Cardiac fibroblast (primary cell): Measurements from ENCODE around the gene PRCD.
"Not testable (repeated sequence)": the region's sequence is repeated elsewhere in the genome, so short reads cannot be mapped to it uniquely, and the experiment has no call there.

Experiments used
- DNase-seq, 2 donors: peaks; one replicate each; pipeline versions ENCODE4 v3.0.0 to v3.0.0-alpha.2; 2010; ENCODE audit warnings: low read depth in 2 of 2
- H3K4me3 ChIP-seq, 2 donors: replicated peaks in 1 of 2; 1 replicate in 1 of 2; 2 replicates in 1 of 2; pipeline ENCODE4 v1.5.1; 2011; ENCODE audit warnings: low read depth in 2 of 2, low read length in 2 of 2, mild to moderate bottlenecking in 2 of 2, moderate library complexity in 1 of 2
- CTCF ChIP-seq: IDR thresholded peaks from one replicate; pipeline ENCODE4 v1.5.1; 2011; ENCODE audit warnings: low read depth, mild to moderate bottlenecking, low read length, inconsistent platforms

Gene PRCD

DNA sequence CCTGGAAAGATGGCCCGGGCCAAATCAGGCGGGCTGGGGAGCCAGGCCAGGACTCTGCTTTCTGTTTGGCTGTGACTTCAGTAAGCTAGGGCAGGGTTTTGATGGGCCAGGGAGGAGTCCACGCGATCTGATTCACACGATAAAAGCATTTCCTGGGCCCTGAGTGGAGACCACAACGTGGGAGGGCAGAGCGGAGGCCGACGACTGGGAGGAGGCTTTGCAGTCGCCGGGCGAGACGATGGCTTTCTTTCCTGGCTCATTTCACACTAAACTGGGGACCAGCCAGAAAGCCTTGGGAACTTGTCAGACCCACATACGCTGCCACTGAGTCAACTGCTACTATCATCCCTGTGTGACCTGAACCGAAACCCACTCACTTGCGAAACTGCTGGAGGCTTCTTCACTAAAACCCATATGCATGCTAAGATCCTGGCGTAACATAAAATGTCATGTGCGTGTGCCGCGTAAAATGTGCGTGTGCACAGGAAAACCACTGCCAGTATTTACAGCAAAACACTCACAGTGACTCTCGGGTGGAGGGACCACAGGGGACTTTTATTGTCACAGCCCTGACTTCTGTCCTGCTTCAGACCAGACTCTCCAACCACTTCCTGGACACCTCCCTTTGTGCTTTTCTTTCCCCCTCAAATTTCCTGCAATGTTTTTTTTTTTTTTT is 24.4 kb upstream of the PRCD start:
- DNase-seq: peak; percentile 96 to 97

DNA sequence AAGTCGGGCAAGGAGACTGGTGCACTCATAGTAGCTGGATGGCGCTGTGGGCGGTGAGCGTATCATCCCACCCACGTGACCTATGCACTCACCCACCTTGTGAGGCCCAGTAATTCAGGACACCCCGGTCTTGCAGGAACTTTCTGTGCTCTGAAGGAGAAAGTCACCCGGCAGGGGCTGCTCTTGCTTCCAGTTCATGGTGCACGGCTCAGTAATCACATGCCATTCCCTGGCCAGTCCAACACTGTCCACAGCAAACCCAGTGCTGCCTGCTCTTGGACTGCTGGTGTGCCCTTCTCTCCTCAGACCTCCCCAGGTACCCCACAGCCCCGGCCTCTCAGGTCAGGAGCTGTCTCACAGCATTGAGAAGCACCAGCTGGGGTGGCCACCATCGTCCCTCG is 22.2 kb upstream of the PRCD start:
- no peak overlapping the region for H3K4me3 ChIP-seq
- no peak for TF ChIP-seq CTCF
- no peak for DNase-seq

More for the DNA sequence above, 24.4 kb upstream of the PRCD start:
- TF ChIP-seq CTCF: no peak
- H3K4me3 ChIP-seq: peak overlapping the region; percentile 2 to 17

DNA sequence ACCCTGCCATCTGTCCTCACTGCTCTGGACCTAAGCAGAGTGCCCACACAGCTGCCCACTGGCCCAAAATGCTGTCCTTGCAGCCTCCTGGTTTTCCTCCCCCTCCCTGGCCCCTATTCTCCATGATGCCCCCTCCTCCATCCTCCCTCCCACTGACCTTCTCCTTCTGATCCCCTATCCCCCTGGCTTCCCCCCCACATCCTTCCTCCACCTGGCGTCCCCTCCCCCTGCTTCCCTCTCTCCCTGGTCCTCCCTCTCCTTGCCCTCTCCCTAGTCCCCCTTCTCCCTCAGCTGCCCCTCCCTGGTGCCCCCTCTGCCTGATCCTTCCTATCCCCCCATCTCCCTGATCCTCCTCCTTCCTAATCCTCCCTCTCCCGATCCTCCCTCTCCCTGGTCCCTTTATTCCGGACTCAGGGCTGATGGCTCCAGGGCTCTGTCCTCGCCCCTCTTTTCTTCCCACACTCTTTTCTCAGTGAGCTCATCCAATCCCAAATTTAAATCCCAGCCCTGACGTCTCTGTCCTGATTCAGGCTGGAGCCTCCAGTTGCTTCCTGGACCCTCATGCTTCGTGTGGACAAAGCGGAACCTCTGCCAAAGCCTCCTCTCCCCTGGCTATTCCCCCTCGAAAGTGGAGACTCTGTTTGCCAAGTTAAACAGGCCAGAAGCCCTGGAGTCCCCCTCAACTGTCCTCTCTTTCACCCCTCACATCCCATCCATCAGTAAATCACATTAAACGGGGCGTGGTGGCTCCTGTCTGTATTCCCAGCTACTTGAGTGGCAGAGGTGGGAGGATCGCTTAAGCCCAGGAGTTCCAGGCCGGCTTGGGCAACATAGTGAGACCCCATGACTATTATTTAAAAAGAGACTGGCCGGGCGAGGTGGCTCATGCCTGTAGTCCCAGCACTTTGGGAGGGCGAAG is 20.5 kb upstream of the PRCD start:
- no peak for DNase-seq
- no peak overlapping the region for H3K4me3 ChIP-seq
- no peak for TF ChIP-seq CTCF

GRCh38 chr17:76521262-76521661 is 18.6 kb upstream of the PRCD start:
- no peak for DNase-seq
- no peak for TF ChIP-seq CTCF
- no peak overlapping the region for H3K4me3 ChIP-seq

- DNase-seq, H3K4me3 ChIP-seq: not testable (repeated sequence)
Observed at GRCh38 chr17:76521683-76522082, 18.2 kb upstream of the PRCD start.

DNA sequence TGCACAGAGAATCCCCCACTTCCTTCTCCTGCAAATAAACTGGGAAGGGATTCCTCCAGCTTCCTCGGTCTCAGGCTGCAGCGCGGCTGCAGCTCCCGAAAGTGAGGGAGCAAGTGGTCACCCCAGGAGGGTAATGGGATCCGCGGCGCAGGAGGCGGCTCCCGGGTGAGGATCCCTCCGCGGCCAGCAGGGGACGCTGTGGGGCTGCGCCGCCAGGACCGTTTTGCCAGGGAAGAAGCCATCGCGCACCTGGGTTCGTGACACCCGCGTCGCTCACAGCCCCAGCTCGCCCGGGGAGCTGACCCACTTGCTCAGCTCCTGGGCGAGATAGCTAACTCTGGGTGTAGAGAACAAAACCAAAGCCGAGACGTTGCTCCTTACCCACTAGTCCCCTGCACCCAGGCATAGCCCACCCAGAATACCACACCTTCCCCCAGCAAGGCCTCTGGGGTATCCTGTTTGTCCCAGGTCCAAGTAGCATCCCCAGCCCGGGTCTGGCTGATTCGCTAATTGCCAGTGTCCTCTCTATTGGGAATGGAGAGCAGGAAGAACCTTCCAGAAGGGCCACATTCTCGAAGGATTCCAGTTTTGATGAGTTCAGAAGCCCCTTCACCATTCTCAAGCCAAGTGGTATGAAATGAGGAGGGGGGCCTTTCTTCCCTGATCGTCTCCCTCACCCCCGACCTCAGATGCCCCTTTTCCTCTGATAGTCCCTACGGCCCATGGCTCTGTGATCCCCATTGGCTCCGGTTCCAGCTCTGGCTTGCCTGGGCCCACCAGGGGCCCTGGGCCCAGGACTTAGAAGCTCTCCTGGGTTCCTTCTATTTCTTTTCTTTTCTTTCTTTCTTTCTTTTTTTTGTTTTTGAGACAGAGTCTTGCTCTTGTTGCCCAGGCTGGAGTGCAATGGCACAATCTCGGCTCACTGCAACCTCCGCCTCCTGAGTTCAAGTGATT is 16.5 kb upstream of the PRCD start:
- peak; percentile 100 for TF ChIP-seq CTCF
- peak; percentile 57 to 59 for DNase-seq
- H3K4me3 ChIP-seq: no peak overlapping the region
